ENCODE results near the gene SH3GLB1. TPM values are rescaled to one million over a fixed set of nuclear protein-coding genes. Genes with fewer than 3 reads are reported as not detected.

Gene SH3GLB1
- total RNA-seq, 1 experiment from 2014 or later = 42.4 TPM

DNA sequence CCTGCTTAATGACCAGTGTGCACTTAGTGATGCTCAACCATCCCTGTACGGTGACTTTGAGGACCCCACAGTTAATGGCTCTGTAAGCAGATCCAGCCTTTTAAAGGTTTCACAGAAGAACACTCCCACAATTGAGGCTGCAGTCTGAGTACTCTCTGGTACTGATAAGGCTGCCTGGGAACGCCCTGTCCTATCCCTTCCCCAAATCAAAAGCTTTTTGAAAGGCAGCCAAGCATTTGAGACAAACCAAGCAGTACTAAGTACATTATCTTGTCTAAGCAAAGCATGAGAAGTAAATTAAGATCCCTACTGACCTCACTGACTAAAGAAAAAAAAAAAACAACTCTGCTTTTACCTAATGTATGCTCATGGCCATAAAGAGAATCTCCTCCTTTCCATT lies 60.7 kb downstream of the SH3GLB1 start:
- no peak for DNase-seq (ENCODE audit: low read depth, low spot score)
- H4K20me1 ChIP-seq (ENCODE audit: insufficient read depth) = no peaks in the 10 kb centered on the region
- ATAC-seq = no peak
- ChIA-PET CTCF (no interaction called here), RAD21 (ENCODE audit: low non-redundant PET in 1 of 2, low total read pairs in 2 of 2, uncharacterized antibody in 2 of 2, unreplicated experiment in 2 of 2) (no interaction called here), POLR2A (no interaction called here)
- no peak for TF ChIP-seq TCF7L2 (IDR thresholded peaks at IDR 0.05; ENCODE audit: borderline replicate concordance, extremely low read depth, insufficient read depth, insufficient read length)
- no peak for TF ChIP-seq CEBPB (IDR thresholded peaks at IDR 0.05; ENCODE audit: low read depth)
- TF ChIP-seq, protein P1, sequence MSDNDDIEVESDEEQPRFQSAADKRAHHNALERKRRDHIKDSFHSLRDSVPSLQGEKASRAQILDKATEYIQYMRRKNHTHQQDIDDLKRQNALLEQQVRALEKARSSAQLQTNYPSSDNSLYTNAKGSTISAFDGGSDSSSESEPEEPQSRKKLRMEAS (IDR thresholded peaks at IDR 0.05) = no peak
- no peak for TF ChIP-seq ZNF274 (IDR thresholded peaks at IDR 0.05; ENCODE audit: low read depth, low read length)
- no peak for TF ChIP-seq POLR2AphosphoS5 (IDR thresholded peaks at IDR 0.05; ENCODE audit: low read depth, low read length)
- TF ChIP-seq EZH2 (IDR thresholded peaks at IDR 0.05) = no peak
- no peak for TF ChIP-seq RAD21 (IDR thresholded peaks at IDR 0.05; ENCODE audit: low read depth)
- TF ChIP-seq FOSL1 (IDR thresholded peaks at IDR 0.05; ENCODE audit: low read depth) = no peak
- no peak for TF ChIP-seq EGR1 (IDR thresholded peaks at IDR 0.05; ENCODE audit: low read depth)
- no peak for TF ChIP-seq YY1 (IDR thresholded peaks at IDR 0.05; ENCODE audit: extremely low read depth, insufficient replicate concordance, low read depth, low read length)
- TF ChIP-seq, protein P2, sequence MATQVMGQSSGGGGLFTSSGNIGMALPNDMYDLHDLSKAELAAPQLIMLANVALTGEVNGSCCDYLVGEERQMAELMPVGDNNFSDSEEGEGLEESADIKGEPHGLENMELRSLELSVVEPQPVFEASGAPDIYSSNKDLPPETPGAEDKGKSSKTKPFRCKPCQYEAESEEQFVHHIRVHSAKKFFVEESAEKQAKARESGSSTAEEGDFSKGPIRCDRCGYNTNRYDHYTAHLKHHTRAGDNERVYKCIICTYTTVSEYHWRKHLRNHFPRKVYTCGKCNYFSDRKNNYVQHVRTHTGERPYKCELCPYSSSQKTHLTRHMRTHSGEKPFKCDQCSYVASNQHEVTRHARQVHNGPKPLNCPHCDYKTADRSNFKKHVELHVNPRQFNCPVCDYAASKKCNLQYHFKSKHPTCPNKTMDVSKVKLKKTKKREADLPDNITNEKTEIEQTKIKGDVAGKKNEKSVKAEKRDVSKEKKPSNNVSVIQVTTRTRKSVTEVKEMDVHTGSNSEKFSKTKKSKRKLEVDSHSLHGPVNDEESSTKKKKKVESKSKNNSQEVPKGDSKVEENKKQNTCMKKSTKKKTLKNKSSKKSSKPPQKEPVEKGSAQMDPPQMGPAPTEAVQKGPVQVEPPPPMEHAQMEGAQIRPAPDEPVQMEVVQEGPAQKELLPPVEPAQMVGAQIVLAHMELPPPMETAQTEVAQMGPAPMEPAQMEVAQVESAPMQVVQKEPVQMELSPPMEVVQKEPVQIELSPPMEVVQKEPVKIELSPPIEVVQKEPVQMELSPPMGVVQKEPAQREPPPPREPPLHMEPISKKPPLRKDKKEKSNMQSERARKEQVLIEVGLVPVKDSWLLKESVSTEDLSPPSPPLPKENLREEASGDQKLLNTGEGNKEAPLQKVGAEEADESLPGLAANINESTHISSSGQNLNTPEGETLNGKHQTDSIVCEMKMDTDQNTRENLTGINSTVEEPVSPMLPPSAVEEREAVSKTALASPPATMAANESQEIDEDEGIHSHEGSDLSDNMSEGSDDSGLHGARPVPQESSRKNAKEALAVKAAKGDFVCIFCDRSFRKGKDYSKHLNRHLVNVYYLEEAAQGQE (IDR thresholded peaks at IDR 0.05; ENCODE audit: low read depth) = no peak
- H2AFZ ChIP-seq (ENCODE audit: low read depth, low read length, poor library complexity, severe bottlenecking) = no peak overlapping the region
- BruUV-seq (replicated peaks) = no TSS peak
- H3K9me3 ChIP-seq (ENCODE audit: control insufficient read depth in 1 of 2, insufficient read depth in 1 of 2, low read depth in 1 of 2, low read length in 2 of 2) = no peaks in the 10 kb centered on the region
- H3K9ac ChIP-seq (ENCODE audit: low read length) = no peak overlapping the region
- no peak overlapping the region for H3K27ac ChIP-seq (ENCODE audit: low read depth, low read length)
- H3K27me3 ChIP-seq (ENCODE audit: insufficient read depth, low read length) = no peaks in the 10 kb centered on the region
- no peaks in the 10 kb centered on the region for H3K79me2 ChIP-seq (ENCODE audit: insufficient read depth, low read length)
- H3K36me3 ChIP-seq (ENCODE audit: control insufficient read depth in 1 of 2, insufficient read depth in 2 of 2, low read length in 2 of 2) = no peaks in the 10 kb centered on the region
- no peak overlapping the region for H3K4me2 ChIP-seq (ENCODE audit: low read length)
- H3K4me3 ChIP-seq (replicated peaks in 1 of 2; ENCODE audit: low read depth in 1 of 2, low read length in 2 of 2) = no peak overlapping the region
- no peaks in the 10 kb centered on the region for H3K9me2 ChIP-seq (ENCODE audit: insufficient read depth)
- intact Hi-C loops (cut with micrococcal nuclease) = no loop called here
- H3K4me1 ChIP-seq (ENCODE audit: control insufficient read depth in 1 of 2, insufficient read depth in 2 of 2, low read length in 2 of 2) = no peaks in the 10 kb centered on the region
